DOHH2 (cell line): Measurements from ENCODE around the gene CTNND1.

Source experiments
- H3F3A ChIP-seq: fragments of 200-600 bp; sonication (generic), shearing (Covaris generic); 2 replicates; pipeline ENCODE4 v1.6.0; 2016; ENCODE audit warnings: antibody characterized with exemption, mild to moderate bottlenecking; ENCODE audit not compliant: control insufficient read depth, insufficient read depth
- H3K27ac ChIP-seq: fragments of 200-600 bp; sonication (generic); 2 replicates; pipeline ENCODE4 v1.5.1; 2014; ENCODE audit warnings: low read depth, mild to moderate bottlenecking, low read length, moderate library complexity
- H3K27me3 ChIP-seq: fragments of 200-600 bp; sonication (generic); 2 replicates; pipeline ENCODE4 v1.6.1; 2014; ENCODE audit warnings: mild to moderate bottlenecking, low read length, mixed read lengths; ENCODE audit not compliant: control insufficient read depth
- H3K36me3 ChIP-seq: fragments of 200-600 bp; sonication (generic); 2 replicates; pipeline ENCODE4 v1.6.1; 2014; ENCODE audit warnings: mild to moderate bottlenecking, low read length, moderate library complexity, mixed read lengths; ENCODE audit not compliant: control insufficient read depth
- H3K4me1 ChIP-seq: fragments of 200-600 bp; sonication (generic); 2 replicates; pipeline ENCODE4 v1.6.1; 2014; ENCODE audit warnings: mild to moderate bottlenecking, low read length, mixed read lengths; ENCODE audit not compliant: control insufficient read depth
- H3K4me2 ChIP-seq: fragments of 200-600 bp; sonication (generic); 2 replicates; pipeline ENCODE4 v1.6.0; 2014; ENCODE audit warnings: mild to moderate bottlenecking, low read length, moderate library complexity
- H3K4me3 ChIP-seq: fragments of 200-600 bp; sonication (generic); 2 replicates; pipeline ENCODE4 v1.5.1; 2014; ENCODE audit warnings: mild to moderate bottlenecking, low read length, mixed read lengths
- H3K79me2 ChIP-seq: fragments of 200-600 bp; sonication (generic); 2 replicates; pipeline ENCODE4 v1.6.1; 2014; ENCODE audit warnings: mild to moderate bottlenecking, low read length, mixed read lengths; ENCODE audit not compliant: control insufficient read depth
- H3K9me2 ChIP-seq: fragments of 200-600 bp; sonication (generic); replicated peaks from 2 replicates; pipeline ENCODE4 v1.6.1; 2014; ENCODE audit warnings: mild to moderate bottlenecking, low read length, mixed read lengths; ENCODE audit not compliant: control insufficient read depth
- H3K9me3 ChIP-seq: fragments of 200-600 bp; sonication (generic); 2 replicates; pipeline ENCODE4 v1.6.1; 2014; ENCODE audit warnings: antibody characterized with exemption, low read length, mixed read lengths; ENCODE audit not compliant: control insufficient read depth, insufficient read depth
- H4K20me1 ChIP-seq: fragments of 200-600 bp; sonication (generic); 2 replicates; pipeline ENCODE4 v1.6.0; 2014; ENCODE audit warnings: low read depth, mild to moderate bottlenecking, antibody characterized with exemption, low read length, moderate library complexity; ENCODE audit not compliant: control insufficient read depth, insufficient read depth
- EZH2phosphoT487 ChIP-seq: fragments of 200-600 bp; sonication (generic); IDR thresholded peaks from 2 replicates; pipeline ENCODE4 v1.6.1; 2017; ENCODE audit warnings: borderline replicate concordance, mild to moderate bottlenecking, antibody characterized with exemption, low read length, moderate library complexity, mixed read lengths
- TF ChIP-seq, protein P1 (sequence below): fragments of 200-600 bp; sonication (generic); IDR thresholded peaks from one replicate; pipeline ENCODE4 v1.5.1; 2014; ENCODE audit warnings: antibody characterized with exemption, mild to moderate bottlenecking, low read depth, low read length; ENCODE audit not compliant: poor library complexity, severe bottlenecking

CTNND1 gene

DNA sequence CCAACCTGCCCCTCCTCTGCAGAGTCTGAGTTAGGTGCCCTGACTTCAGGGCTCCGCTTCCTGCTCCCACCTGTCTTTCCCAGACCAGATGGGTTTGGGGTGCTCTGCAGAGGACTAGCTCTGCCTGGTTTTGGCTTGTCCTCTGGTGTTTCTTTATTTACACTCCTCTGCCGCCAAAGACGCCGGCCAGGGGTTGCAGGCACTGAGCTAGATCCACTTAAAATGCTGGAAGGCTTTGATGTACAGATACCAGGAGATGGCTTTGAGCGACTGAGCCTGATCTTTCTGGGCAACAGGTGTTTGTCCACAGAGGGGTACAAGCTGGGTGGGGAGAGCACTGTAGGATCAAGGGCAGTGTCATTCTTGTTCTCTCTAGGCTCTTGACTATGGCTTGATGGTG is 16.4 kb upstream of the CTNND1 start:
- peaks cover 13% of the 10 kb centered on the region for H3F3A ChIP-seq
- H3K27me3 ChIP-seq: no peaks in the 10 kb centered on the region
- no peaks in the 10 kb centered on the region for H4K20me1 ChIP-seq
- H3K4me3 ChIP-seq: no peak overlapping the region
- H3K36me3 ChIP-seq: peaks cover 58% of the 10 kb centered on the region
- no peak for TF ChIP-seq EZH2phosphoT487
- TF ChIP-seq, protein P1, sequence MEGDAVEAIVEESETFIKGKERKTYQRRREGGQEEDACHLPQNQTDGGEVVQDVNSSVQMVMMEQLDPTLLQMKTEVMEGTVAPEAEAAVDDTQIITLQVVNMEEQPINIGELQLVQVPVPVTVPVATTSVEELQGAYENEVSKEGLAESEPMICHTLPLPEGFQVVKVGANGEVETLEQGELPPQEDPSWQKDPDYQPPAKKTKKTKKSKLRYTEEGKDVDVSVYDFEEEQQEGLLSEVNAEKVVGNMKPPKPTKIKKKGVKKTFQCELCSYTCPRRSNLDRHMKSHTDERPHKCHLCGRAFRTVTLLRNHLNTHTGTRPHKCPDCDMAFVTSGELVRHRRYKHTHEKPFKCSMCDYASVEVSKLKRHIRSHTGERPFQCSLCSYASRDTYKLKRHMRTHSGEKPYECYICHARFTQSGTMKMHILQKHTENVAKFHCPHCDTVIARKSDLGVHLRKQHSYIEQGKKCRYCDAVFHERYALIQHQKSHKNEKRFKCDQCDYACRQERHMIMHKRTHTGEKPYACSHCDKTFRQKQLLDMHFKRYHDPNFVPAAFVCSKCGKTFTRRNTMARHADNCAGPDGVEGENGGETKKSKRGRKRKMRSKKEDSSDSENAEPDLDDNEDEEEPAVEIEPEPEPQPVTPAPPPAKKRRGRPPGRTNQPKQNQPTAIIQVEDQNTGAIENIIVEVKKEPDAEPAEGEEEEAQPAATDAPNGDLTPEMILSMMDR: no peak
- H3K27ac ChIP-seq: no peak overlapping the region
- H3K9me2 ChIP-seq: no peaks in the 10 kb centered on the region
- H3K4me2 ChIP-seq: no peak overlapping the region
- H3K4me1 ChIP-seq: peaks cover 15% of the 10 kb centered on the region
- peaks cover 30% of the 10 kb centered on the region for H3K79me2 ChIP-seq
- H3K9me3 ChIP-seq: no peaks in the 10 kb centered on the region

DNA sequence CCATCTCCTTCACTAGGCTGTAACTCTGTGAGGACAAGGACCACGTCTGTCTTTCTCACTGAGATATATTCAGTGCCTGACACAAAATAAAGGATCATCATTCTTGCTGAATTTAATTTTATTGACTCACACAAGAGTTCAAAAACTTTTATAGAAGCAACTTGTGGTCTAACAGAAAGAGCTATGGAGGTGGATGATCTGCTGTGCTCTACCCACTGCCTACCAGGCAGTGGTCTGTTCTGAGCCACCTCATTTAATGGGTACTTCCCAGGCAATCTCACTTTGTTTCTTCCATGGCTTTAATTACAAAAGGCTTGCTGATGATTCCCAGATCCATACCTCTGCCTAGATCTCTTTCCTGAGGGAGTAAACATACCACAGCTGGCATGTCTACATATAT is 14.7 kb upstream of the CTNND1 start:
- H4K20me1 ChIP-seq: no peaks in the 10 kb centered on the region
- H3F3A ChIP-seq: peaks cover 17% of the 10 kb centered on the region
- H3K79me2 ChIP-seq: peaks cover 20% of the 10 kb centered on the region
- no peak overlapping the region for H3K4me3 ChIP-seq
- no peaks in the 10 kb centered on the region for H3K27me3 ChIP-seq
- H3K9me2 ChIP-seq: no peaks in the 10 kb centered on the region
- peaks cover 46% of the 10 kb centered on the region for H3K36me3 ChIP-seq
- TF ChIP-seq, protein P1: no peak
- TF ChIP-seq EZH2phosphoT487: no peak
- H3K4me2 ChIP-seq: no peak overlapping the region
- peaks cover 6% of the 10 kb centered on the region for H3K4me1 ChIP-seq
- H3K9me3 ChIP-seq: no peaks in the 10 kb centered on the region
- no peak overlapping the region for H3K27ac ChIP-seq

DNA sequence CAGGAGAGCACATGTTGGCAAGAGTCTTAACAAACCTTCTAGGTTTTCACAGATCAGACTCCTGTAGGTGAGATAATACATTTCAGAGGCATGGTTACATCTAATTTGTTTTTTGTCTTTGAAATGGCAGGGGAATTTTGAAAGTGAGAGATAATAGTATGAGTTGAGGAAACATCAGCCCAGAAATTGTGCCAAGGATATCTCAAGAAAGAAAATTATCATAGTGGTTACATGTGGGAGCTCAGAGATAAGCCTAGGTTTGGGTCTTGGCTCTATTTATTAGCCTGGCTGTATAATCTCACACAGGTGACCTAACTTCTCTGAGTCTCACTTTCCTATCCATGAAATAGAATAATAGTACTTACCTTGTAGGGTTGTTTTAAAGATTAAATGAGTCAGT is 10.4 kb upstream of the CTNND1 start:
- H3K4me1 ChIP-seq: no peaks in the 10 kb centered on the region
- no peaks in the 10 kb centered on the region for H3K9me2 ChIP-seq
- TF ChIP-seq EZH2phosphoT487: no peak
- TF ChIP-seq, protein P1: no peak
- no peak overlapping the region for H3K4me2 ChIP-seq
- H3K9me3 ChIP-seq: no peaks in the 10 kb centered on the region
- H3F3A ChIP-seq: peaks cover 14% of the 10 kb centered on the region
- H3K36me3 ChIP-seq: 0 out of 2 replicates have a peak, but pooled peaks cover 4% of the 10 kb centered on the region
- no peak overlapping the region for H3K4me3 ChIP-seq
- H3K27ac ChIP-seq: no peak overlapping the region
- no peaks in the 10 kb centered on the region for H3K27me3 ChIP-seq
- no peaks in the 10 kb centered on the region for H4K20me1 ChIP-seq
- no peaks in the 10 kb centered on the region for H3K79me2 ChIP-seq
